Heart right ventricle (tissue), 16 donors: Measurements from ENCODE around the gene HOXA2. TPM values are rescaled to one million over a fixed set of nuclear protein-coding genes. Genes with fewer than 3 reads are reported as not detected.
A peak's percentile ranks its signal among the peaks of the same experiment; 100 is the strongest.

ENCODE experiments used
- ATAC-seq, 8 donors: fragments of 200-7000 bp; cut with Tn5 transposase; one replicate each; pipeline ENCODE4 v1.9.1; 2020; ENCODE audit warnings: mild to moderate bottlenecking in 8 of 8, moderate library complexity in 8 of 8, moderate number of reproducible peaks in 1 of 8
- DNase-seq, 2 donors: peaks; one replicate each; pipeline ENCODE4 v3.0.0-alpha.2; 2020
- H3K27ac ChIP-seq, 10 donors: fragments of 200-600 bp; sonication (generic) in 2 of 10; one replicate each; pipeline versions ENCODE4 v1.5.0 to v1.8.0; 2020 to 2022; ENCODE audit warnings: mild to moderate bottlenecking in 3 of 10
- H3K27me3 ChIP-seq, 7 donors: fragments of 200-600 bp; one replicate each; pipeline ENCODE4 v1.8.0; 2021 to 2022; ENCODE audit warnings: mild to moderate bottlenecking in 2 of 7
- H3K36me3 ChIP-seq, 9 donors: fragments of 200-600 bp; sonication (generic) in 1 of 9; one replicate each; pipeline versions ENCODE4 v1.5.0 to v1.8.0; 2020 to 2022; ENCODE audit warnings: mild to moderate bottlenecking in 2 of 9
- H3K4me1 ChIP-seq, 9 donors: fragments of 200-600 bp; sonication (generic) in 1 of 9; one replicate each; pipeline versions ENCODE4 v1.5.0 to v1.8.0; 2020 to 2022; ENCODE audit warnings: mild to moderate bottlenecking in 4 of 9
- H3K4me3 ChIP-seq, 10 donors: fragments of 200-600 bp; sonication (generic) in 2 of 10; one replicate each; pipeline versions ENCODE4 v1.5.0 to v1.8.0; 2020 to 2022; ENCODE audit warnings: mild to moderate bottlenecking in 7 of 10, moderate library complexity in 2 of 10
- H3K9me3 ChIP-seq, 11 donors: fragments of 200-600 bp in 10 of 11; sonication (generic) in 2 of 11; one replicate each; pipeline versions ENCODE4 v1.5.0 to v1.8.0; 2013 to 2022; ENCODE audit warnings: mild to moderate bottlenecking in 2 of 11, control low read depth in 1 of 11, moderate library complexity in 1 of 11
- WGBS, 2 donors: extraction: QIAGEN DNeasy Blood & Tissue Kit; methylation state at CpG; one replicate each; pipeline ENCODE4 v1.1.7; 2013; ENCODE audit warnings: inconsistent platforms in 1 of 2; 5-methylcytosine and 5-hydroxymethylcytosine counted together
- intact Hi-C, 10 donors: fragments of 100-400 bp; cut with DNase I; formaldehyde crosslinking; loops; one replicate each; pipeline versions ENCODE4 v1.11.1 to v1.14.2; 2022
- polyA plus RNA-seq, 2 donors: library from polyadenylated mRNA; stranded (reverse); fragments of 200-250 nt; gene quantifications; one replicate each; pipeline ENCODE4 v1.2.3, GENCODE V29; 2013
- total RNA-seq, 10 donors: library from RNA; stranded (reverse); fragmentation: NEBNext Ultra II Directional in 3 of 10; extraction: Animal tissue kit (Norgen Biotek cat#: 25700) in 3 of 10; gene quantifications; one replicate each; pipeline versions ENCODE4 v1.2.1 to v1.2.4, GENCODE V29; 2021 to 2023
- TF ChIP-seq, protein P1 (sequence below), 9 donors: fragments of 200-600 bp; sonication (generic) in 2 of 9; IDR thresholded peaks; one replicate each; pipeline versions ENCODE4 v1.5.0 to v1.8.0; 2021 to 2022; ENCODE audit warnings: antibody characterized with exemption in 9 of 9, mild to moderate bottlenecking in 5 of 9, moderate library complexity in 1 of 9
- donor health status: Arrhythmogenic right ventricular cardiomyopathy.
- donor health status: ischemic (EF 13 %, LVEDD 7.1; RV severe dilation, severe dysfunction).
- donor health status: healthy with polysubstance abuse.
- donor health status: DM: no; HTN: yes; CAD: no.
- donor health status: DM: no; HTN: no; CAD: no.
- donor health status: ischemic (EF 25% LVEDD 6.9; RV normal size, moderate dysfunction).
- donor health status: ischemic (EF 25% LVEDD 5.7; RV mildly dilated, moderate dysfunction).
- donor health status: healthy.
- donor health status: DM: yes; HTN: yes; CAD: no.
- donor health status: Ischemic cardiomyopathy.
- donor health status: ischemic (EF 35%, LVEDD 5.7; RV mildly dilated, moderate dysfunction).
- donor health status: nonischemic (EF 11% LVEDD 7.7; RV severe dilation, severe dysfunction).
- donor health status: DM: yes; HTN: yes; CAD: no.
- donor health status: PGD.
- donor health status: ischemic (EF 29% LVEDD 5.4; RV normal size, mild dysfunction).
- donor health status: nonischemic (EF 23%, LVEDD 6.1; RV moderate dilation, normal function).

The HOXA2 gene
- total and polyA plus RNA-seq, 12 donors: 0.10 to 0.23 (median 0.19) TPM; not detected in 8

DNA sequence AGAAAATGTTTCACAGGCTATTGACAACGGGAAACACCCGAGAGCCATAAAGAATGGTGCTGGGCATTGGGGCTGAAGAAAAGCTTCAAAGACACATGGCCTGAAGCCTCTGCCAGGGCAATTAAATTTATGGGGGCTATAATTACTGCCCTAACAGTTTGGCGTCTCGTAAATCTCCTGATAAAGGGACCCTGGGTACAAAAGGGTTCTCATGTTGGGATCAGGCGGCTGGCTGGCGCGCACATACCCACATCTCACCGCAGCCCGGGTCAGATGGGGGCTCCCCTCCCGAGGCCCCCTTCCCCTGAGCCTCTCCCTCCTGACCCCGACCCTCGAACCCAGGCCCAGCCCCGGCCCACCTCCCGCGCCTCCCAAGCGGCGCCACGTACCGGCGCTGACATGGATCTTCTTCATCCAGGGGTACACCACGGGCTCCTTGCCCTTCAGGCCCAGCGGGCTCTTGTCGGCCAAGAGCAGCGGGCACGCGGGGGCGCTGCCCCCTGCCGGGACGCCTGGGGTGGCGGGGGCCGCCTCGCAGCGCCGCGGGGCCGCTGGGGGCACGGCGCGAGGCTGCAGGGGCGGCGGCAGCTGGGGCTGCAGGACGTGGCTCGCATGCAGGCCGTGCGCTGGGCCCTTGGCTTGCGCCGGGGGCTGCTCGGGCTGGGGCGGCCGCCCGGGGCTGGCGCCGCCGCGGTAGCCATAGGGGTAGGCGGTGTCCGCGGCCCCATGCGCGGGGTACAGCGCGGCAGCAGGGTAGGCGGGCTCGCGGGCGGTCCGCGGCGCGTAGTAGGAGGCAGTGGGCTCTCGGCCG lies 27.5 kb upstream of the HOXA2 start:
- DNase-seq (no peak), ATAC-seq (peak in 3 of 8 donors; percentile 10 to 34 (median 28))
- peaks cover 0 to 11% (median 0%) of the 10 kb centered on the region in 9 donors for H3K4me1 ChIP-seq
- peak overlapping the region in 9 of 10 donors; percentile 17 to 58 (median 48) for H3K4me3 ChIP-seq
- intact Hi-C loops: loop anchor here in 1 of 10 donors (5.0 kb wide), 1 partner anchor 33 kb away; the partner anchor contains the start of gene HOXA1
- TF ChIP-seq, protein P1, sequence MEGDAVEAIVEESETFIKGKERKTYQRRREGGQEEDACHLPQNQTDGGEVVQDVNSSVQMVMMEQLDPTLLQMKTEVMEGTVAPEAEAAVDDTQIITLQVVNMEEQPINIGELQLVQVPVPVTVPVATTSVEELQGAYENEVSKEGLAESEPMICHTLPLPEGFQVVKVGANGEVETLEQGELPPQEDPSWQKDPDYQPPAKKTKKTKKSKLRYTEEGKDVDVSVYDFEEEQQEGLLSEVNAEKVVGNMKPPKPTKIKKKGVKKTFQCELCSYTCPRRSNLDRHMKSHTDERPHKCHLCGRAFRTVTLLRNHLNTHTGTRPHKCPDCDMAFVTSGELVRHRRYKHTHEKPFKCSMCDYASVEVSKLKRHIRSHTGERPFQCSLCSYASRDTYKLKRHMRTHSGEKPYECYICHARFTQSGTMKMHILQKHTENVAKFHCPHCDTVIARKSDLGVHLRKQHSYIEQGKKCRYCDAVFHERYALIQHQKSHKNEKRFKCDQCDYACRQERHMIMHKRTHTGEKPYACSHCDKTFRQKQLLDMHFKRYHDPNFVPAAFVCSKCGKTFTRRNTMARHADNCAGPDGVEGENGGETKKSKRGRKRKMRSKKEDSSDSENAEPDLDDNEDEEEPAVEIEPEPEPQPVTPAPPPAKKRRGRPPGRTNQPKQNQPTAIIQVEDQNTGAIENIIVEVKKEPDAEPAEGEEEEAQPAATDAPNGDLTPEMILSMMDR (IDR thresholded peaks at IDR 0.05): peak in 1 of 9 donors; percentile 3
- no peaks in the 10 kb centered on the region for H3K9me3 ChIP-seq
- H3K27me3 ChIP-seq: peaks cover 44 to 100% (median 99%) of the 10 kb centered on the region in 7 donors
- H3K27ac ChIP-seq: peak overlapping the region in 7 of 10 donors; percentile 28 to 88 (median 70)
- 4 to 5% methylated on average over 66 to 72 of the region's 72 CpGs for WGBS, 2 donors
- no peaks in the 10 kb centered on the region for H3K36me3 ChIP-seq

DNA sequence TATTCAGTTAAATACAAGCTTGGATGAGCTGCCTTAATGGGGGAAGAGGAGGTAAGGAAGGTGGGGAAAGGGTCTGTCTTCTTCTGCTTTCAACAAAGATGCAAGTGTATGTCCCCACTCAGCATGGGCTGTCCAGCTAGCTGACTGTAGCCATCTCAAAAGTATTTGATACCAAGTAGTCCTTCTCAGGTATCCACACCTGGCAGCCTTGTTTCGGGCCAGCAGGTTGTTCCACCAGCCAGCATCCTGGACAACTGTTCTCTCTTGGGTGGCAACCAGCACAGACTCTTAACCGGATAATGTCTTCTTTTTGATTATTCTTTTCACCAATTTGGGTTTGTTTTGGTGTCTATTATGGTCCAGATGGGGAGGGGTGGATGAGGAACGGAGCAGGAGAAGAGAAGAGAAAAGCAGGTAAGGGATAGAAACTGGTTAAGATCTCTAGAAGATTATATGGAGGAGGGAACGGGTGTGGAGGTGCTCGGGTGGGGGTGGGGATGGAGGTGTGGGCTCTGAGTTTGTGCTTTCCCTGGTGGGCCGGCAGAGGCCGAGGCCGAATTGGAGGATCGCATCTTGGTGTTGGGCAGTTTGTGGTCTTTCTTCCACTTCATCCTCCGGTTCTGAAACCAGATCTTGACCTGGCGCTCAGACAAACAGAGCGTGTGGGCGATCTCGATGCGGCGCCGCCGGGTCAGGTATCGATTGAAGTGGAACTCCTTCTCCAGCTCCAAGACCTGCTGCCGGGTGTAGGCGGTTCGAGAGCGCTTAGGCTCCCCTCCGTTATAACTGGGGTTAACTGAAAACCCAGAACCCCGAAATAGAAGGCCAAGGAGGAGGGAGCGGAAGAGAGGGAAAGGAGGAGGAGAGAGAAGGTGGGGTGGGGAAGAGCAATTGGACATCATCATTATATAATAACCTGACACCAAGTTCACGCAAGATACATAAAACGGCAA lies 26.6 kb upstream of the HOXA2 start:
- DNase-seq (no peak), ATAC-seq (no peak)
- TF ChIP-seq, protein P1 (IDR thresholded peaks at IDR 0.05): no peak
- 22 to 23% methylated on average over 28 of the region's 28 CpGs for WGBS, 2 donors
- Histone ChIP-seq H3K4me1 (peaks cover 0 to 11% (median 0%) of the 10 kb centered on the region in 9 donors), H3K4me3 (peak overlapping the region in 4 of 10 donors; percentile 39 to 58 (median 51)), H3K27me3 (peaks cover 42 to 100% (median 99%) of the 10 kb centered on the region in 7 donors), H3K9me3 (no peaks in the 10 kb centered on the region), H3K27ac (peak overlapping the region in 1 of 10 donors; percentile 88), H3K36me3 (no peaks in the 10 kb centered on the region)
- intact Hi-C loops: no loop called here

DNA sequence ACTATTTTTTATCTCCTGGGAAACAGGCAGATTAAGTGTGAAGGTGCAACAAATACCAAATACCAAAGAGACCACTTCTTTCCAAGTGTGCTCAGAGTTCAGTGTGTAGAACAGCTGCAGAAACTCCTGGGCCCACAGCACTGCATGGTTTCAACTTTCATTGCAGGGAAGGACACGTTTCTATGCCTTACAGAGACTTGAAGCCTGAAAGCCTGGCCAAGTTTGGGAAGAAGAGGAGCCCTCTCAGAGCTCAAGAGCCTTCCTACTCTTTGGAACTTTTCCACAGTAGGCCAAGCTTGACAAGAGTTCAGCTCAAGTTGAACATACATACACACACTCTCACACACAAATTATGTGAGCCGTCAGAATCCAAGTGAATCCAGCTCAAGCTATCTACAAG lies 25.6 kb upstream of the HOXA2 start:
- peaks cover 51 to 100% (median 99%) of the 10 kb centered on the region in 7 donors for H3K27me3 ChIP-seq
- no peaks in the 10 kb centered on the region for H3K36me3 ChIP-seq
- DNase-seq (no peak), ATAC-seq (no peak)
- no peak overlapping the region for H3K27ac ChIP-seq
- intact Hi-C loops: no loop called here
- H3K4me3 ChIP-seq: no peak overlapping the region
- 24% methylated on average over 2 of the region's 2 CpGs for WGBS, 2 donors
- TF ChIP-seq, protein P1 (IDR thresholded peaks at IDR 0.05): no peak
- H3K4me1 ChIP-seq: peaks cover 0 to 11% (median 0%) of the 10 kb centered on the region in 9 donors
- no peaks in the 10 kb centered on the region for H3K9me3 ChIP-seq
